Common myeloid progenitor, CD34-positive (primary cell): Measurements from ENCODE around the gene GLOD4.
"Not testable (repeated sequence)": the region's sequence is repeated elsewhere in the genome, so short reads cannot be mapped to it uniquely, and the experiment has no call there.

Experiments used
- CTCF ChIA-PET: fragments of 350-600 bp; sonication (Branson Sonifier 250); formaldehyde crosslinking; loops from one replicate; lab custom pipeline; 2021; ENCODE audit warnings: antibody characterized with exemption; lab: Charles Lee
- POLR2A ChIA-PET: fragments of 350-600 bp; sonication (Branson Sonifier 250); formaldehyde crosslinking; loops from one replicate; lab custom pipeline; 2021; ENCODE audit warnings: antibody characterized with exemption; lab: Charles Lee
- DNase-seq, 3 donors: peaks; one replicate each; pipeline versions ENCODE4 v3.0.0 to v3.0.0-alpha.2; 2013
- H3K27ac ChIP-seq, 2 experiments: 1 replicate in 1 of 2; 2 replicates in 1 of 2; pipeline ENCODE4 v1.7.0; 2013; ENCODE audit warnings: inconsistent platforms in 2 of 2, low read length in 2 of 2, mild to moderate bottlenecking in 2 of 2, low read depth in 1 of 2, moderate library complexity in 1 of 2; ENCODE audit not compliant: severe bottlenecking in 2 of 2, insufficient read depth in 1 of 2, poor library complexity in 1 of 2
- H3K27me3 ChIP-seq, 5 experiments: replicated peaks in 2 of 5; 1 replicate in 3 of 5; 2 replicates in 2 of 5; pipeline versions ENCODE4 v1.6.1 to v1.7.0; 2013; ENCODE audit warnings: low read length in 4 of 5, mild to moderate bottlenecking in 2 of 5, moderate library complexity in 2 of 5, inconsistent platforms in 1 of 5; ENCODE audit not compliant: insufficient read depth in 5 of 5, control insufficient read depth in 4 of 5
- H3K36me3 ChIP-seq, 4 experiments: 1 replicate in 2 of 4; 2 replicates in 2 of 4; pipeline versions ENCODE4 v1.6.1 to v1.7.0; 2013; ENCODE audit warnings: low read length in 3 of 4, control low read depth in 1 of 4, mild to moderate bottlenecking in 1 of 4; ENCODE audit not compliant: control insufficient read depth in 4 of 4, insufficient read depth in 4 of 4
- H3K4me1 ChIP-seq, 4 experiments: 1 replicate in 3 of 4; 2 replicates in 1 of 4; pipeline versions ENCODE4 v1.6.1 to v1.7.1; 2013; ENCODE audit warnings: low read length in 3 of 4, mild to moderate bottlenecking in 3 of 4, control low read depth in 1 of 4, inconsistent platforms in 1 of 4, moderate library complexity in 1 of 4; ENCODE audit not compliant: control insufficient read depth in 4 of 4, insufficient read depth in 4 of 4; ENCODE audit errors: control extremely low read depth in 1 of 4
- H3K4me3 ChIP-seq, 7 experiments: 1 replicate in 4 of 7; 2 replicates in 3 of 7; pipeline versions ENCODE4 v1.5.1 to v1.7.0; 2013; ENCODE audit warnings: mild to moderate bottlenecking in 7 of 7, low read length in 6 of 7, moderate library complexity in 6 of 7, inconsistent platforms in 2 of 7, low read depth in 2 of 7, control low read depth in 1 of 7; ENCODE audit not compliant: insufficient read depth in 4 of 7, control insufficient read depth in 1 of 7; ENCODE audit errors: extremely low read depth in 1 of 7
- H3K9me3 ChIP-seq, 5 experiments: 1 replicate in 4 of 5; 2 replicates in 1 of 5; pipeline versions ENCODE4 v1.6.1 to v1.7.1; 2013; ENCODE audit warnings: low read length in 4 of 5, mild to moderate bottlenecking in 2 of 5, inconsistent platforms in 1 of 5, low read depth in 1 of 5, moderate library complexity in 1 of 5; ENCODE audit not compliant: control insufficient read depth in 4 of 5, insufficient read depth in 2 of 5; ENCODE audit errors: control extremely low read depth in 1 of 5
- WGBS: methylation state at CpG from one replicate; pipeline ENCODE4 v1.1.5; 2013; ENCODE audit not compliant: insufficient coverage; 5-methylcytosine and 5-hydroxymethylcytosine counted together

GLOD4 gene

GRCh38 chr17:807523-808294 lies 25.6 kb upstream of the GLOD4 start:
- ChIA-PET CTCF (interaction anchor here (0.6 to 1.4 kb wide), 4 partner anchors 12 to 249 kb away, joined by 3 to 5 read pairs (median 3); no protein-coding TSS in a partner anchor), POLR2A (interaction anchor here (0.6 kb wide), 1 partner anchor 164 kb away, joined by 4 read pairs; no protein-coding TSS in a partner anchor)
- no peaks in the 10 kb centered on the region for H3K36me3 ChIP-seq

DNA sequence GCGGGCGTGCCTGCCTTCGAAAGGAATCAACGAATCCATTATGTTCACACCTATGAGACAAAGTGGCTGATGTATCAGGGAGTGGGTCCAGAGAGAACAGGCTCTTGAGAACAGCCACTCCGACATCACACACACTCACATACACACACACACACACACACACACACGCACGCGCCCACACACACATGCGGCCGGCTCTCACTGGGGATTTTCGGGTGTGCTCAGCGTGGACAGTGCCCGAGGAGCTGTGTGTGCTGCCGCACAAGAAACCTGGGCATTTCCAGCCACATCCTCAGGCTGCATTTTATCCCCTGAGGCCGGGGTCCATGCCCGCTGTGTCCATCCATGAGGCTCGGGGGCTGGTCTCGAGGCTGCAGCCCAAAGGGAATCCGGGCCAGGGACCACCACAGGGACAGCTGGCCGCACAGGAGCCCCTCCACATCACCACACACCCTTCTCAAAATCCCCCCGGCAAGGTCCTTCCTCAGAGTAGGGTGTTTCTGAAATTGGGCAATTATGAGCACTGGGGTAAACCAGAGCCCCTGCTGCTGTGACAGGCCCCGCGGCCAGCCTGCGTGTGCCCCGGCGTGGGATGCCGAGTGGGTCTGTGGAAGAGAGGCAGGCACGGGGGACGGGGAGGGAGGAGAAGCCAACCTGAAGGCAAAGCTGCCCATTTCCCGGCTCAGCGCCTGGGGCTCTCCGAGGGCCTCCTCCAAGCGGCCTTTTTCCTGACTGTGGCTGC lies 24.9 kb upstream of the GLOD4 start:
- H3K27me3 ChIP-seq, result peaks cover 0 to 5% (median 0%) of the 10 kb centered on the region in 5 experiments
- H3K4me3 ChIP-seq, result no peak overlapping the region
- no peaks in the 10 kb centered on the region for H3K9me3 ChIP-seq
- no peaks in the 10 kb centered on the region for H3K4me1 ChIP-seq
- CTCF ChIA-PET, result interaction anchor here (0.6 to 0.9 kb wide), 2 partner anchors 18 to 54 kb away, joined by 3 read pairs; no protein-coding TSS in a partner anchor
- WGBS, result 96% methylated on average over 29 of the region's 33 CpGs
- POLR2A ChIA-PET, result no interaction called here
- no peak overlapping the region for H3K27ac ChIP-seq
- H3K36me3 ChIP-seq, result no peaks in the 10 kb centered on the region
- no peak for DNase-seq

More at GRCh38 chr17:807523-808294, 25.6 kb upstream of the GLOD4 start:
- H3K4me3 ChIP-seq, result no peak overlapping the region
- no peaks in the 10 kb centered on the region for H3K4me1 ChIP-seq
- 95% methylated on average over 24 of the region's 28 CpGs for WGBS
- DNase-seq, result no peak
- no peak overlapping the region for H3K27ac ChIP-seq
- no peaks in the 10 kb centered on the region for H3K9me3 ChIP-seq
- peaks cover 0 to 8% (median 0%) of the 10 kb centered on the region in 5 experiments for H3K27me3 ChIP-seq

DNA sequence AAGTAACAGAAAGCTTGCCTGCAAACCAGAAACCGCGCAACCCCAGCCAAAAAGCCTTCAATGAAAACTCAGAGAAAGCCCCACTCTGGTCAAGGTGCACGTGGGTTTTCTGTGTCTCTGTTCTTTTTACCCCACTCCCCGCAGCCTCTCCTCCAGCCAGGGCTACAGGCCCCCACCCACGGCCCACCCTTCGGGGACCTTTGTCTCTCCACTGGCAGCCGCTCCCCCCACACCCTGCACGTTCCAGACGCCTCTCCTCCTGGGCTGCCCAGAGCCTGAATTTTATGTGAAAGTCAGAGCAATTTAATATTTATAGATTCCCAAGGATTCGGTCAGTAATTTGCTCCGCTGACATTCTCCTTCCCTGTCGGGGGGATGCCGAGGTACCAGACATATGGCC lies 24.3 kb upstream of the GLOD4 start:
- Histone ChIP-seq H3K36me3 (no peaks in the 10 kb centered on the region), H3K4me3 (no peak overlapping the region), H3K27ac (no peak overlapping the region), H3K27me3 (peaks cover 0 to 5% (median 0%) of the 10 kb centered on the region in 5 experiments), H3K4me1 (no peaks in the 10 kb centered on the region), H3K9me3 (no peaks in the 10 kb centered on the region)
- ChIA-PET POLR2A (no interaction called here), CTCF (no interaction called here)
- DNase-seq, result no peak
- WGBS, result 98% methylated on average over 10 of the region's 13 CpGs

- H3K4me3 ChIP-seq, H3K9me3 ChIP-seq, H3K27ac ChIP-seq, CTCF ChIA-PET, POLR2A ChIA-PET, H3K36me3 ChIP-seq, DNase-seq, H3K4me1 ChIP-seq, H3K27me3 ChIP-seq: not testable (repeated sequence)
- 90% methylated on average over 14 of the region's 23 CpGs for WGBS
Measured at GRCh38 chr17:805886-806285, 23.8 kb upstream of the GLOD4 start.

DNA sequence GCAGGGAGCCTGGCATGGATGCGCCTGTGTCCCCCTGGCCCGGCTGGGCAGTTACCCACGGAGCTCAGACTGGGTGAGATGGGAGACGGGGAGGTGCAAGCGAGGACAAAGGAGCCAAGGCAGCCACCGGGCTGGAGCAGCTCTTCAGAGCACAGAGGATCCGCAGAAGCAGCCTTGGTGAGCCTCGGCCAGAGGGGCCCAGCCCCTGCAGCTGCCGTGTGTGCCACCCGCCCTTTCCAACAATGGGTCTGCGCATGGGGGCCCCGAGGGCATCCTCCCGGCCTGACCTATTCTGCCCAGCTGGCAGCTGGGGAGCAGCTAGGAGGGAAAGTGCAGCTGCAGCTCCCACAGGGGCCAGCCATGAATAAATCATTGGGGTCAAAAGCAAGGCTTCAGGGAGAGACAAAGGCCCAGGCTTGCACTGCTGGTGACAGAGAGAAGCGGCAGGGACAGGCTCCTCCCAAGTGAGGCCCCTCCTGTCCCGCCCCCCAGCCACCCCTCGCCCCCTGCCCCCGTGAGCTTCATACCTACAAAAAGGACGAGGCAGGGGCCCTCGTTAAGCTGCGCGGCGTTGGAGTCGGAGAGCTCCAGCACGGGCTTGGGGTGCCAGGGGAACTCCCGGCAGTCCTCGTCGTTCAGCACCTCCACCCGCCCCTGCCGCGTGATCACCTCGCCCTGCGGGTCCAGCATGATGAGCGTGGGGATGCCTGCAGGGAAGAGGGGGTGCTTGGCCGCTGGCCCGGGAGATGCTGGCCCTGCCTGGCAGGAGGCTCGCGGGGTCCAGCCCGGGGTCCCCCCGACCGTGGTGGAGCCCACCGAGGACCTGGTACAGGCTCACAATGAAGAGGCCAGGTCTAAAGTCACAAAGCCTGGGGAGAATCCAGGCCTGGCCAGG lies 22.7 kb upstream of the GLOD4 start:
- Histone ChIP-seq H3K9me3 (no peaks in the 10 kb centered on the region), H3K4me3 (no peak overlapping the region), H3K4me1 (no peaks in the 10 kb centered on the region), H3K27me3 (peaks cover 0 to 5% (median 1%) of the 10 kb centered on the region in 5 experiments), H3K27ac (no peak overlapping the region), H3K36me3 (no peaks in the 10 kb centered on the region)
- WGBS, result 95% methylated on average over 30 of the region's 41 CpGs
- ChIA-PET CTCF (interaction anchor here (0.9 to 1.1 kb wide), 3 partner anchors 9 to 192 kb away, joined by 3 to 5 read pairs (median 3); partner anchors contain the start of gene TIMM22), POLR2A (no interaction called here)
- DNase-seq, result no peak

- CTCF ChIA-PET, result interaction anchor here (0.9 kb wide), 1 partner anchor 194 kb away, joined by 3 read pairs; the partner anchor contains the start of gene TIMM22
- POLR2A ChIA-PET, result interaction anchor here (0.6 kb wide), 1 partner anchor 15 kb away, joined by 3 read pairs; no protein-coding TSS in a partner anchor
- Histone ChIP-seq H3K4me1 (no peaks in the 10 kb centered on the region), H3K36me3 (no peaks in the 10 kb centered on the region), H3K27me3 (peaks cover 0 to 5% (median 1%) of the 10 kb centered on the region in 5 experiments), H3K4me3 (no peak overlapping the region), H3K27ac (no peak overlapping the region), H3K9me3 (no peaks in the 10 kb centered on the region)
- no peak for DNase-seq
- 89% methylated on average over 35 of the region's 37 CpGs for whole genome bisulfite sequencing
Measured at GRCh38 chr17:802901-803881, 21.1 kb upstream of the GLOD4 start.
